Chondrocyte (in vitro differentiated cells): ENCODE data around the gene NOS3. TPM values are rescaled to one million over a fixed set of nuclear protein-coding genes. Genes with fewer than 3 reads are reported as not detected.
A peak's percentile ranks its signal among the peaks of the same experiment; 100 is the strongest.

Source experiments
- DNase-seq: peaks from one replicate; pipeline ENCODE4 v3.0.0; 2021; ENCODE audit warnings: mixed read lengths, low spot score
- H3K27ac Mint-ChIP-seq: one replicate; pipeline ENCODE4 v1.8.0; 2021; ENCODE audit warnings: mild to moderate bottlenecking, moderate library complexity, mixed read lengths; ENCODE audit not compliant: unreplicated experiment
- H3K27me3 Mint-ChIP-seq: 2 replicates; pipeline ENCODE4 v1.8.0; 2021; ENCODE audit warnings: low read depth, mixed read lengths
- H3K36me3 Mint-ChIP-seq: 2 replicates; pipeline ENCODE4 v1.8.0; 2021; ENCODE audit warnings: low read depth, mixed read lengths
- H3K4me1 Mint-ChIP-seq: 2 replicates; pipeline ENCODE4 v1.8.0; 2021; ENCODE audit warnings: low read depth, mild to moderate bottlenecking, mixed read lengths
- H3K4me3 Mint-ChIP-seq: one replicate; pipeline ENCODE4 v1.8.0; 2021; ENCODE audit warnings: mild to moderate bottlenecking, moderate library complexity, mixed read lengths; ENCODE audit not compliant: unreplicated experiment
- H3K9me3 Mint-ChIP-seq: 2 replicates; pipeline ENCODE4 v1.8.0; 2021; ENCODE audit warnings: low read depth, mixed read lengths
- total RNA-seq: library from RNA; stranded (reverse); gene quantifications from 3 replicates; pipeline ENCODE4 v1.2.1, GENCODE V29; 2021
- TF ChIP-seq, protein P1 (sequence below): fragments of 200-600 bp; sonication (generic); IDR thresholded peaks from 2 replicates; pipeline ENCODE4 v1.5.0; 2021; ENCODE audit warnings: antibody characterized with exemption, mild to moderate bottlenecking, moderate library complexity

The NOS3 gene
- total RNA-seq, 1 donor from 2014 or later: not detected

GRCh38 chr7:150944066-150945042, 46.5 kb upstream of the NOS3 start:
- peaks cover 3% of the 10 kb centered on the region for H3K4me1 Mint-ChIP-seq
- H3K9me3 Mint-ChIP-seq: no peaks in the 10 kb centered on the region
- no peak overlapping the region for H3K4me3 Mint-ChIP-seq
- TF ChIP-seq, protein P1, sequence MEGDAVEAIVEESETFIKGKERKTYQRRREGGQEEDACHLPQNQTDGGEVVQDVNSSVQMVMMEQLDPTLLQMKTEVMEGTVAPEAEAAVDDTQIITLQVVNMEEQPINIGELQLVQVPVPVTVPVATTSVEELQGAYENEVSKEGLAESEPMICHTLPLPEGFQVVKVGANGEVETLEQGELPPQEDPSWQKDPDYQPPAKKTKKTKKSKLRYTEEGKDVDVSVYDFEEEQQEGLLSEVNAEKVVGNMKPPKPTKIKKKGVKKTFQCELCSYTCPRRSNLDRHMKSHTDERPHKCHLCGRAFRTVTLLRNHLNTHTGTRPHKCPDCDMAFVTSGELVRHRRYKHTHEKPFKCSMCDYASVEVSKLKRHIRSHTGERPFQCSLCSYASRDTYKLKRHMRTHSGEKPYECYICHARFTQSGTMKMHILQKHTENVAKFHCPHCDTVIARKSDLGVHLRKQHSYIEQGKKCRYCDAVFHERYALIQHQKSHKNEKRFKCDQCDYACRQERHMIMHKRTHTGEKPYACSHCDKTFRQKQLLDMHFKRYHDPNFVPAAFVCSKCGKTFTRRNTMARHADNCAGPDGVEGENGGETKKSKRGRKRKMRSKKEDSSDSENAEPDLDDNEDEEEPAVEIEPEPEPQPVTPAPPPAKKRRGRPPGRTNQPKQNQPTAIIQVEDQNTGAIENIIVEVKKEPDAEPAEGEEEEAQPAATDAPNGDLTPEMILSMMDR: no peak
- peaks cover 6% of the 10 kb centered on the region for H3K27me3 Mint-ChIP-seq
- no peak overlapping the region for H3K27ac Mint-ChIP-seq
- no peaks in the 10 kb centered on the region for H3K36me3 Mint-ChIP-seq
- DNase-seq: peak; percentile 70

- H3K4me3 Mint-ChIP-seq: no peak overlapping the region
- H3K27ac Mint-ChIP-seq: no peak overlapping the region
- no peaks in the 10 kb centered on the region for H3K36me3 Mint-ChIP-seq
- peaks cover 6% of the 10 kb centered on the region for H3K27me3 Mint-ChIP-seq
- H3K9me3 Mint-ChIP-seq: no peaks in the 10 kb centered on the region
- TF ChIP-seq, protein P1: no peak
- H3K4me1 Mint-ChIP-seq: peaks cover 10% of the 10 kb centered on the region
- peak; percentile 86 for DNase-seq
These were observed 45.5 kb upstream of the NOS3 start for GRCh38 chr7:150945171-150945852.

- Mint-ChIP-seq H3K27ac (no peak overlapping the region), H3K9me3 (no peaks in the 10 kb centered on the region), H3K27me3 (peaks cover 6% of the 10 kb centered on the region), H3K4me3 (no peak overlapping the region), H3K4me1 (peaks cover 10% of the 10 kb centered on the region), H3K36me3 (no peaks in the 10 kb centered on the region)
- TF ChIP-seq, protein P1: no peak
- peak; percentile 81 for DNase-seq
These were observed 44.9 kb upstream of the NOS3 start for GRCh38 chr7:150945853-150946420.

DNA sequence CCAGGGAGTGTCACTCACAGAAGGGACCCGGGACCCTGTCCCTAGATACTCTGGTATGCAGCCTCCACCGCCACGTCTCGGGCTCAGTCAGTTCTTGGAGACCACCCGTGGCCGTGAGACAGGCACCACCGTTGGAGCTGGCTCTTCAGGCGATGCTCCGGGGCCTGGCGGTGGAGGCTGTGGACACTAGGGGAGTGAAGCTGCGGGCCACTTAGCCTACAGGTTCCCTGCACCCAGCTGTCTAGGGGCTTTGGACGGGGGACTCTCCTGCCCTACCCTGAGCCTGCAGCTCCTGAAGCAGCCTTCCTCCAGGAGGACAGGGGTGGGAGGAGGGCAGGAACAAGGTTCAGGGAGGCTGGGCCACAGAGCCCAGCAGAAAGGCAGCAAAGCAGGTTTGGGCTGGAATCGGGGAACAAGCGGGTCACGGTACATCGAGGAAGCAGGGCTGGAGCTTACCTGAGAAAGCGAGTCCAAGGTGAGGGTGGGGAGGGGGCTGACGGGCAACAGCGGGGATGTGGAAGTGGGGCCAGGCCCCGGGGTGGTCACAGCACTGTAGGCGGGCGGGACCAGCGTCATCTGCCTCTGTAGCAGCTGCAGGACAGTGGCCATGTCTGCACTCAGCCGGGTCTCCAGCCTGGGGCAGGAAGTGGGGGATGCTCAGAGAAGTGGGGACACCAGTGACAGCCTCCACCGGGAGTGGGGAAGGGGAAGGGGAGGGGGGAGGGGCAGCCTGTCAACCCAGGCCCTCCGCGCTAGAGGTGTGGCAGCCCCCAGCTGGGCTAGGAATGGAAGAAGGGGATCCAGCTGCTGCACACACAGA, 44.2 kb upstream of the NOS3 start:
- TF ChIP-seq, protein P1: no peak
- no peaks in the 10 kb centered on the region for H3K9me3 Mint-ChIP-seq
- no peaks in the 10 kb centered on the region for H3K27me3 Mint-ChIP-seq
- H3K36me3 Mint-ChIP-seq: no peaks in the 10 kb centered on the region
- H3K27ac Mint-ChIP-seq: no peak overlapping the region
- H3K4me1 Mint-ChIP-seq: peaks cover 10% of the 10 kb centered on the region
- no peak overlapping the region for H3K4me3 Mint-ChIP-seq
- peak; percentile 92 for DNase-seq
